ENCODE measurements around the gene DACT3.
"Not testable (repeated sequence)": the region's sequence is repeated elsewhere in the genome, so short reads cannot be mapped to it uniquely, and the experiment has no call there.

DACT3 gene

GRCh38 chr19:46633130-46633529 lies 27.9 kb downstream of the DACT3 start:
- DNase-seq, result no peak

GRCh38 chr19:46631481-46631880 lies 29.5 kb downstream of the DACT3 start:
- DNase-seq, result no peak

GRCh38 chr19:46630586-46631205 lies 30.3 kb downstream of the DACT3 start:
- no peak for DNase-seq

GRCh38 chr19:46629546-46630025 lies 31.4 kb downstream of the DACT3 start:
- no peak for DNase-seq

GRCh38 chr19:46628970-46629369 lies 32.0 kb downstream of the DACT3 start:
- not testable (repeated sequence) for DNase-seq

- no peak for DNase-seq
Observed at GRCh38 chr19:46626446-46626845, 34.5 kb downstream of the DACT3 start.

GRCh38 chr19:46625731-46626130 lies 35.3 kb downstream of the DACT3 start:
- DNase-seq, result no peak

GRCh38 chr19:46624958-46625661 lies 35.9 kb downstream of the DACT3 start, which contains the start of gene PTGIR:
Gene PTGIR, minus strand, starts transcription at chr19:46625089. Its CDS starts 864 bp downstream, at chr19:46624225.
- peak; percentile 67 for DNase-seq

GRCh38 chr19:46623915-46624502 lies 37.0 kb downstream of the DACT3 start:
- DNase-seq, result no peak

- no peak for DNase-seq
Observed at GRCh38 chr19:46622118-46622446, 38.9 kb downstream of the DACT3 start.

GRCh38 chr19:46621191-46622117 lies 39.5 kb downstream of the DACT3 start:
- DNase-seq, result no peak

GRCh38 chr19:46620716-46621115 lies 40.3 kb downstream of the DACT3 start:
- no peak for DNase-seq

- DNase-seq, result no peak
Observed at GRCh38 chr19:46620267-46620666, 40.7 kb downstream of the DACT3 start.

- no peak for DNase-seq
Observed at GRCh38 chr19:46618670-46619231, 42.2 kb downstream of the DACT3 start.

- DNase-seq, result no peak
Observed at GRCh38 chr19:46617601-46618000, 43.4 kb downstream of the DACT3 start.

GRCh38 chr19:46616631-46617322 lies 44.2 kb downstream of the DACT3 start:
- peak; percentile 82 for DNase-seq

GRCh38 chr19:46615966-46616365 lies 45.0 kb downstream of the DACT3 start:
- DNase-seq, result no peak

GRCh38 chr19:46614114-46614722 lies 46.8 kb downstream of the DACT3 start:
- DNase-seq, result peak; percentile 95

- DNase-seq, result no peak
Observed at GRCh38 chr19:46613525-46613924, 47.5 kb downstream of the DACT3 start.

- no peak for DNase-seq
Observed at GRCh38 chr19:46611776-46612175, 49.2 kb downstream of the DACT3 start.
